Measurements from ENCODE around the gene FGF23. TPM values are rescaled to one million over a fixed set of nuclear protein-coding genes. Genes with fewer than 3 reads are reported as not detected.

FGF23 gene
- total RNA-seq, 1 experiment from 2014 or later, result not detected

DNA sequence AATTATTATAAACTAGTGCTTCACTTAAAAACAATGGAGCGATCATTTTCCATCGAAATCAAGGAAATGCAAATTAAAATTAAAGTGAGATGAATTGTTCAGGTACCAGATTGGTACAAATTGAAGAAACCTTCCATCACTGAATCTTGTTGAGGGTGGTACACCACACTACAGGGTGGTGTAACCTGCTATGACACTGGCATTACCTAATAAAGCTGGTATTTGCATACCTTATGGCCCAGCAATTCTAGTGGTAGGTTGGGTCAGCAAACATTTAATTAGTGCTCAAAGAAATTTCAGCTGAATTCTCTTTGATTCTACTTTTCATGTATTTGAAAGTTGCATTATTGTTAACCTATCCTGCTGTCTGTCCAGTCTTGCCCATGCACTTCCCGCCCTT lies 49.3 kb downstream of the FGF23 start:
- no peaks in the 10 kb centered on the region for H3K27me3 ChIP-seq (ENCODE audit: insufficient read depth, low read length)
- no peaks in the 10 kb centered on the region for H3K9me2 ChIP-seq (ENCODE audit: insufficient read depth)
- intact Hi-C loops (cut with micrococcal nuclease), result no loop called here
- H3K36me3 ChIP-seq (ENCODE audit: control insufficient read depth in 1 of 2, insufficient read depth in 2 of 2, low read length in 2 of 2), result no peaks in the 10 kb centered on the region
- no peak overlapping the region for H3K4me3 ChIP-seq (replicated peaks in 1 of 2; ENCODE audit: low read depth in 1 of 2, low read length in 2 of 2)
- H3K4me1 ChIP-seq (ENCODE audit: control insufficient read depth in 1 of 2, insufficient read depth in 2 of 2, low read length in 2 of 2), result no peaks in the 10 kb centered on the region
- no peak overlapping the region for H3K4me2 ChIP-seq (ENCODE audit: low read length)
- no peak overlapping the region for H3K27ac ChIP-seq (ENCODE audit: low read depth, low read length)
- TF ChIP-seq CBX3 (IDR thresholded peaks at IDR 0.05; ENCODE audit: low read depth) (no peak), ZBTB33 (IDR thresholded peaks at IDR 0.05; ENCODE audit: extremely low read depth, insufficient replicate concordance, low read length) (no peak)
- ATAC-seq (no peak), DNase-seq (ENCODE audit: low read depth, low spot score) (no peak)
- no peaks in the 10 kb centered on the region; the same call in 1 of the 2 replicates for H4K20me1 ChIP-seq (ENCODE audit: insufficient read depth)
- BruUV-seq (replicated peaks), result no TSS peak
- ChIA-PET CTCF (no interaction called here), POLR2A (no interaction called here), RAD21 (ENCODE audit: low non-redundant PET in 1 of 2, low total read pairs in 2 of 2, uncharacterized antibody in 2 of 2, unreplicated experiment in 2 of 2) (no interaction called here)
- peaks cover 38% of the 10 kb centered on the region for H3K79me2 ChIP-seq (ENCODE audit: insufficient read depth, low read length)
- H3K9ac ChIP-seq (ENCODE audit: low read length), result no peak overlapping the region
- no peak overlapping the region for H2AFZ ChIP-seq (ENCODE audit: low read depth, low read length, poor library complexity, severe bottlenecking)
- H3K9me3 ChIP-seq (ENCODE audit: control insufficient read depth in 1 of 2, insufficient read depth in 1 of 2, low read depth in 1 of 2, low read length in 2 of 2), result no peaks in the 10 kb centered on the region

GRCh38 chr12:4327293-4327692 lies 52.2 kb downstream of the FGF23 start:
- no peak for ATAC-seq
- intact Hi-C loops (cut with micrococcal nuclease), result no loop called here
- Histone ChIP-seq H3K4me1 (ENCODE audit: control insufficient read depth in 1 of 2, insufficient read depth in 2 of 2, low read length in 2 of 2) (peaks cover 0 to 2% of the 10 kb centered on the region in 2 experiments; a peak in 2 of 4 replicates), H3K9ac (ENCODE audit: low read length) (no peak overlapping the region), H4K20me1 (ENCODE audit: insufficient read depth) (no peaks in the 10 kb centered on the region; the same call in 1 of the 2 replicates), H3K79me2 (ENCODE audit: insufficient read depth, low read length) (peaks cover 57% of the 10 kb centered on the region), H3K4me3 (replicated peaks in 1 of 2; ENCODE audit: low read depth in 1 of 2, low read length in 2 of 2) (no peak overlapping the region), H3K9me2 (ENCODE audit: insufficient read depth) (no peaks in the 10 kb centered on the region), H3K36me3 (ENCODE audit: control insufficient read depth in 1 of 2, insufficient read depth in 2 of 2, low read length in 2 of 2) (no peaks in the 10 kb centered on the region), H2AFZ (ENCODE audit: low read depth, low read length, poor library complexity, severe bottlenecking) (no peak overlapping the region), H3K9me3 (ENCODE audit: control insufficient read depth in 1 of 2, insufficient read depth in 1 of 2, low read depth in 1 of 2, low read length in 2 of 2) (no peaks in the 10 kb centered on the region), H3K27ac (ENCODE audit: low read depth, low read length) (no peak overlapping the region), H3K4me2 (ENCODE audit: low read length) (no peak overlapping the region), H3K27me3 (ENCODE audit: insufficient read depth, low read length) (no peaks in the 10 kb centered on the region)
- RAD21 ChIA-PET (ENCODE audit: low non-redundant PET in 1 of 2, low total read pairs in 2 of 2, uncharacterized antibody in 2 of 2, unreplicated experiment in 2 of 2), result no interaction called here
- no peak for TF ChIP-seq SRF (IDR thresholded peaks at IDR 0.05; ENCODE audit: low read depth)
- TF ChIP-seq POLR2A (IDR thresholded peaks at IDR 0.05; ENCODE audit: borderline replicate concordance, extremely low read depth, insufficient read depth, insufficient read length), result no peak
- TF ChIP-seq, protein P1, sequence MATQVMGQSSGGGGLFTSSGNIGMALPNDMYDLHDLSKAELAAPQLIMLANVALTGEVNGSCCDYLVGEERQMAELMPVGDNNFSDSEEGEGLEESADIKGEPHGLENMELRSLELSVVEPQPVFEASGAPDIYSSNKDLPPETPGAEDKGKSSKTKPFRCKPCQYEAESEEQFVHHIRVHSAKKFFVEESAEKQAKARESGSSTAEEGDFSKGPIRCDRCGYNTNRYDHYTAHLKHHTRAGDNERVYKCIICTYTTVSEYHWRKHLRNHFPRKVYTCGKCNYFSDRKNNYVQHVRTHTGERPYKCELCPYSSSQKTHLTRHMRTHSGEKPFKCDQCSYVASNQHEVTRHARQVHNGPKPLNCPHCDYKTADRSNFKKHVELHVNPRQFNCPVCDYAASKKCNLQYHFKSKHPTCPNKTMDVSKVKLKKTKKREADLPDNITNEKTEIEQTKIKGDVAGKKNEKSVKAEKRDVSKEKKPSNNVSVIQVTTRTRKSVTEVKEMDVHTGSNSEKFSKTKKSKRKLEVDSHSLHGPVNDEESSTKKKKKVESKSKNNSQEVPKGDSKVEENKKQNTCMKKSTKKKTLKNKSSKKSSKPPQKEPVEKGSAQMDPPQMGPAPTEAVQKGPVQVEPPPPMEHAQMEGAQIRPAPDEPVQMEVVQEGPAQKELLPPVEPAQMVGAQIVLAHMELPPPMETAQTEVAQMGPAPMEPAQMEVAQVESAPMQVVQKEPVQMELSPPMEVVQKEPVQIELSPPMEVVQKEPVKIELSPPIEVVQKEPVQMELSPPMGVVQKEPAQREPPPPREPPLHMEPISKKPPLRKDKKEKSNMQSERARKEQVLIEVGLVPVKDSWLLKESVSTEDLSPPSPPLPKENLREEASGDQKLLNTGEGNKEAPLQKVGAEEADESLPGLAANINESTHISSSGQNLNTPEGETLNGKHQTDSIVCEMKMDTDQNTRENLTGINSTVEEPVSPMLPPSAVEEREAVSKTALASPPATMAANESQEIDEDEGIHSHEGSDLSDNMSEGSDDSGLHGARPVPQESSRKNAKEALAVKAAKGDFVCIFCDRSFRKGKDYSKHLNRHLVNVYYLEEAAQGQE (IDR thresholded peaks at IDR 0.05; ENCODE audit: low read depth), result no peak
- no peak for TF ChIP-seq CBX3 (IDR thresholded peaks at IDR 0.05; ENCODE audit: low read depth)
- TF ChIP-seq POLR2AphosphoS5 (IDR thresholded peaks at IDR 0.05; ENCODE audit: low read depth, low read length), result no peak
- TF ChIP-seq EGR1 (IDR thresholded peaks at IDR 0.05; ENCODE audit: low read depth), result no peak
- no peak for TF ChIP-seq ZBTB33 (IDR thresholded peaks at IDR 0.05; ENCODE audit: extremely low read depth, insufficient replicate concordance, low read length)
- no peak for TF ChIP-seq EZH2 (IDR thresholded peaks at IDR 0.05)
- CTCF ChIA-PET, result no interaction called here
- BruUV-seq (replicated peaks), result no TSS peak
- no peak for DNase-seq (ENCODE audit: low read depth, low spot score)
- POLR2A ChIA-PET, result no interaction called here
